Adrenal gland (tissue), 5 donors: ENCODE results near the gene TBXAS1.

ENCODE experiments used
- POLR2A ChIP-seq, 2 donors: fragments of 450-650 bp; IDR thresholded peaks; one replicate each; pipeline ENCODE4 v1.6.1; 2017; ENCODE audit warnings: antibody characterized with exemption in 2 of 2, mild to moderate bottlenecking in 2 of 2, moderate library complexity in 1 of 2
- TF ChIP-seq, protein P1 (sequence below), 6 experiments: fragments of 450-650 bp in 4 of 6; fragments of 200-600 bp in 2 of 6; sonication (generic) in 1 of 6; IDR thresholded peaks; 1 replicate in 5 of 6; 2 replicates in 1 of 6; pipeline versions ENCODE4 v1.5.1 to v1.8.0; 2016 to 2021; ENCODE audit warnings: antibody characterized with exemption in 6 of 6, mild to moderate bottlenecking in 2 of 6, moderate library complexity in 1 of 6
- donor health status: DM: no; HTN: no; CAD: no.

DNA sequence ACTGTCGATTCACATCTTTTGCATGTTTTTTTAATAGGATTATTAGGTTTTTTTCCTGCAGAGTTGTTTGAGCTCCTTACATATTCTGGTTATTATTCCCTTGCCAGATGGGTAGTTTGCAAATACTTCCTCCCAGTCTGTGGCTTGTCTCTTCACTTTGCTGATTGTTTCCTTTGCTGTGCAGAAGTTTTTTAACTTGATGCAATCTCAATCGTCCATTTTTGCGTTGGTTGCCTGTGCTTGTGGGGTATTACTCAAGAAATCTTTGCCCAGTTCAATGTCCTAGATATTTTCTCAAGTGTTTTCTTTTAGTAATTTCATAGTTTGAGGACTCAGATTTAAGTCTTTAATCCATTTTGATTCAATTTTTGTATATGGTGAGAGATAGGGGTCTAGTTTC lies 95.4 kb downstream of the TBXAS1 start:
- TF ChIP-seq, protein P1, sequence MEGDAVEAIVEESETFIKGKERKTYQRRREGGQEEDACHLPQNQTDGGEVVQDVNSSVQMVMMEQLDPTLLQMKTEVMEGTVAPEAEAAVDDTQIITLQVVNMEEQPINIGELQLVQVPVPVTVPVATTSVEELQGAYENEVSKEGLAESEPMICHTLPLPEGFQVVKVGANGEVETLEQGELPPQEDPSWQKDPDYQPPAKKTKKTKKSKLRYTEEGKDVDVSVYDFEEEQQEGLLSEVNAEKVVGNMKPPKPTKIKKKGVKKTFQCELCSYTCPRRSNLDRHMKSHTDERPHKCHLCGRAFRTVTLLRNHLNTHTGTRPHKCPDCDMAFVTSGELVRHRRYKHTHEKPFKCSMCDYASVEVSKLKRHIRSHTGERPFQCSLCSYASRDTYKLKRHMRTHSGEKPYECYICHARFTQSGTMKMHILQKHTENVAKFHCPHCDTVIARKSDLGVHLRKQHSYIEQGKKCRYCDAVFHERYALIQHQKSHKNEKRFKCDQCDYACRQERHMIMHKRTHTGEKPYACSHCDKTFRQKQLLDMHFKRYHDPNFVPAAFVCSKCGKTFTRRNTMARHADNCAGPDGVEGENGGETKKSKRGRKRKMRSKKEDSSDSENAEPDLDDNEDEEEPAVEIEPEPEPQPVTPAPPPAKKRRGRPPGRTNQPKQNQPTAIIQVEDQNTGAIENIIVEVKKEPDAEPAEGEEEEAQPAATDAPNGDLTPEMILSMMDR (IDR thresholded peaks at IDR 0.05) = no peak
- no peak for TF ChIP-seq POLR2A (IDR thresholded peaks at IDR 0.05)
